Muscle of leg (tissue), 11 donors: ENCODE data around the gene BAIAP3. TPM values are rescaled to one million over a fixed set of nuclear protein-coding genes. Genes with fewer than 3 reads are reported as not detected.

Experiments
- DNase-seq: peaks from one replicate; pipeline ENCODE4 v3.0.0; 2013
- H3K27ac ChIP-seq: one replicate; pipeline ENCODE4 v1.5.1; 2013; ENCODE audit warnings: mild to moderate bottlenecking, low read length, control low read depth
- H3K27me3 ChIP-seq: one replicate; pipeline ENCODE4 v1.6.1; 2013; ENCODE audit warnings: low read length; ENCODE audit not compliant: control insufficient read depth, insufficient read depth
- H3K36me3 ChIP-seq: one replicate; pipeline ENCODE4 v1.6.1; 2013; ENCODE audit warnings: low read length; ENCODE audit not compliant: control insufficient read depth, insufficient read depth
- H3K4me1 ChIP-seq: one replicate; pipeline ENCODE4 v1.6.1; 2013; ENCODE audit warnings: low read length; ENCODE audit not compliant: control insufficient read depth, insufficient read depth
- H3K4me3 ChIP-seq: one replicate; pipeline ENCODE4 v1.5.1; 2013; ENCODE audit warnings: low read length, control low read depth
- H3K9me3 ChIP-seq: replicated peaks from 2 replicates; pipeline ENCODE4 v1.6.1; 2013; ENCODE audit warnings: low read depth, low read length; ENCODE audit not compliant: control insufficient read depth
- WGBS: methylation state at CpG from one replicate; pipeline ENCODE4 v1.1.5; 2013; ENCODE audit warnings: missing lambda C conversion rate; ENCODE audit not compliant: insufficient coverage; 5-methylcytosine and 5-hydroxymethylcytosine counted together
- polyA plus RNA-seq, 8 donors: library from polyadenylated mRNA; unstranded; fragments of 120-200 nt; gene quantifications; one replicate each; pipeline versions ENCODE4 v1.2.1 to v1.2.3, GENCODE V29; 2013; ENCODE audit warnings: inconsistent platforms in 1 of 8, low replicate concordance in 1 of 8; ENCODE audit not compliant: insufficient read length in 8 of 8, insufficient read depth in 1 of 8
- total RNA-seq: library from RNA; stranded (reverse); fragments of 120-200 nt; gene quantifications from one replicate; pipeline ENCODE4 v1.2.4, GENCODE V29; 2013

Gene BAIAP3
- total and polyA plus RNA-seq, 9 donors = 0.40 to 1.3 (median 0.83) TPM

GRCh38 chr16:1355591-1355990 lies 22.1 kb downstream of the BAIAP3 start:
- no peaks in the 10 kb centered on the region for H3K27me3 ChIP-seq
- H3K4me3 ChIP-seq = no peak overlapping the region
- peaks cover 14% of the 10 kb centered on the region for H3K4me1 ChIP-seq
- no peak overlapping the region for H3K27ac ChIP-seq
- no peak for DNase-seq
- H3K9me3 ChIP-seq = no peaks in the 10 kb centered on the region
- H3K36me3 ChIP-seq = peaks cover 4% of the 10 kb centered on the region
- WGBS = 83% methylated on average over 12 of the region's 15 CpGs

- Histone ChIP-seq H3K27ac (no peak overlapping the region), H3K36me3 (peaks cover 9% of the 10 kb centered on the region), H3K4me1 (peaks cover 8% of the 10 kb centered on the region), H3K27me3 (no peaks in the 10 kb centered on the region), H3K9me3 (no peaks in the 10 kb centered on the region), H3K4me3 (no peak overlapping the region)
- DNase-seq = no peak
- 78% methylated on average over 26 of the region's 33 CpGs for WGBS
These were observed 22.8 kb downstream of the BAIAP3 start for GRCh38 chr16:1356061-1356900.

DNA sequence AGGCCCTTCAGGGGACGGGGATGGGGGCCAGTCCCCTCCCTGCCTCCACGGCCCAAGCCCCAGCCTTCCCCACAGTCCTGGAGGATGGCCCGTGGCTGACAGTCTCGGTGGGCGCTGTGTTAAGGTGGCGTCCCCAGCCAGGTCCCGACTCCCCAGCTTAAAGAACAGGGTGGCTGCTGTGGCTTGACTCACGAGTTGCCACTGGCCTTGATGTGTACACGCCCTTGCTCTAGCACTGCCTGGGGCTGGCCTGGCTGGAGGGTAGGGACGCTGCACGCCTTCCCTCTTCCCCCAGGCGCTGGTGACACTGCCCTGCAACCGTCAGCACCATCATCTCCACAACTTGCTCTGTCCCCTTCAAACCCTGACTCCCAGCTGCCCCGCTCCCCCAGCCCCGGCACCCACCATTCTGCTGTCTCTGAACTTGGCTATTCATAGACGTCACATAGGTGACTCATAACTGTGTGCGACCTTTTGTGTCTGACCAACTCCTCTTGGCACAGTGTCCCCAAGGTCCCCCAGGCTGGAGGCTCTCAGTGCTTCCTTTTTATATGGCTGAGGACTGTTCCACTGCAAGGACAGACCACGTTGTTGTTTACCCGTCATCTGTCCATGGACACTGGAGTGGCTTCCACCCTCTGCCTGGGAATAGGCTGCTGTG lies 24.6 kb downstream of the BAIAP3 start:
- H3K4me3 ChIP-seq = no peak overlapping the region
- H3K36me3 ChIP-seq = peaks cover 26% of the 10 kb centered on the region
- H3K27ac ChIP-seq = no peak overlapping the region
- no peaks in the 10 kb centered on the region for H3K9me3 ChIP-seq
- no peaks in the 10 kb centered on the region for H3K27me3 ChIP-seq
- 85% methylated on average over 15 of the region's 19 CpGs for WGBS
- peaks cover 2% of the 10 kb centered on the region for H3K4me1 ChIP-seq
- no peak for DNase-seq

DNA sequence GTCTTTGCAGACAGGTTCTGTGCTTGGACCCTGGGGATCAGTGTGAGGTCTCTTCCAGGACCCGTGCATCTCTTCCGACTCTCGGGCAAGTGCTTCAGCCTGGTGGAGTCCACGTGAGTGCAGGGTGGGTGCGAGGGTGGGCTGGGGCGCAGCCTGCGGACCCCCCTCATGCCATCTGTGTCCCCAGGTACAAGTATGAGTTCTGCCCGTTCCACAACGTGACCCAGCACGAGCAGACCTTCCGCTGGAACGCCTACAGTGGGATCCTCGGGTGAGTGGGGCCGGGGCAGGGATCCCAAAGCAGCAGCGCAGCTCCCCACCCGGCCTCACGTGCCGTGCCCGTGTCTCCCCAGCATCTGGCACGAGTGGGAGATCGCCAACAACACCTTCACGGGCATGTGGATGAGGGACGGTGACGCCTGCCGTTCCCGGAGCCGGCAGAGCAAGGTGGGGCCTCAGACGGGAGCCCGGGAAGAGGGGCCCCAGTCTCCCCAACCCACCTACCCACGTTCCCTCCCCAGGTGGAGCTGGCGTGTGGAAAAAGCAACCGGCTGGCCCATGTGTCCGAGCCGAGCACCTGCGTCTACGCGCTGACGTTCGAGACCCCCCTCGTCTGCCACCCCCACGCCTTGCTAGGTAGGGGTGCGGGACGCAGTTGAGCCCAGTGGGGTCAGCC lies 28.4 kb downstream of the BAIAP3 start:
- 92% methylated on average over 41 of the region's 43 CpGs for WGBS
- peaks cover 49% of the 10 kb centered on the region for H3K36me3 ChIP-seq
- no peak for DNase-seq
- no peaks in the 10 kb centered on the region for H3K27me3 ChIP-seq
- no peaks in the 10 kb centered on the region for H3K4me1 ChIP-seq
- no peak overlapping the region for H3K4me3 ChIP-seq
- no peak overlapping the region for H3K27ac ChIP-seq
- no peaks in the 10 kb centered on the region for H3K9me3 ChIP-seq

- H3K4me1 ChIP-seq = no peaks in the 10 kb centered on the region
- H3K4me3 ChIP-seq = no peak overlapping the region
- H3K36me3 ChIP-seq = peaks cover 55% of the 10 kb centered on the region
- no peak overlapping the region for H3K27ac ChIP-seq
- 92% methylated on average over 7 of the region's 11 CpGs for WGBS
- no peaks in the 10 kb centered on the region for H3K9me3 ChIP-seq
- no peak for DNase-seq
- H3K27me3 ChIP-seq = no peaks in the 10 kb centered on the region
These were observed 29.4 kb downstream of the BAIAP3 start for GRCh38 chr16:1362807-1363206.

DNA sequence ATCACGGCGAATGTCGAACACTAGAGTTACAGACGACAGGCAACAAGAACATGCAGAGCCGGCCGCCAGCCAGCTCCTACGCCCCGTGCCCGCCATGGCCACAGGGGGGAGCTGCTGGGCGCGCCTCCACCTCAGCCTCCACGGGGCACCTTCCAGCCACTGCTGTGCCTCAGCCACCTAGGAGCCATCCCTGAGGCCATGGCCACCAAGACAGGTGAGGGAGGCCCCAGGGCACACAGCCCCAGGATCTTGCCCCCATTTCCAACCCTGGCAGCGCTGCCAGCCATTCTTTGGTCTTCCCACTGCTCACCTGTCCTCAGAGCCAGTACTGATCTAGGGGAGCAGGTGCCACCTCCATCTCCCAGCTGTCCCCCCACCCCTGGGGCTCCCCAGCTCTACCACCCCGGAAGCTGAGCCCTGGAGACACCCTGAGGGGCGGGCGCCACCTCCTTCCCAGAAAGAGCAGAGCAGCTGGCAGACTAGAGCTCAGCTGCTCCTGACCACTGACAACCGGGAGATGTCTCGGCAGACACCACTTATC lies 30.1 kb downstream of the BAIAP3 start:
- Histone ChIP-seq H3K4me3 (no peak overlapping the region), H3K36me3 (peaks cover 58% of the 10 kb centered on the region), H3K27me3 (no peaks in the 10 kb centered on the region), H3K27ac (no peak overlapping the region), H3K9me3 (no peaks in the 10 kb centered on the region), H3K4me1 (no peaks in the 10 kb centered on the region)
- 45% methylated on average over 16 of the region's 18 CpGs for WGBS
- DNase-seq = no peak

GRCh38 chr16:1364510-1364909 lies 31.1 kb downstream of the BAIAP3 start:
- H3K27ac ChIP-seq = no peak overlapping the region
- H3K4me3 ChIP-seq = no peak overlapping the region
- no peak for DNase-seq
- no peaks in the 10 kb centered on the region for H3K27me3 ChIP-seq
- 87% methylated on average over 22 of the region's 22 CpGs for WGBS
- H3K4me1 ChIP-seq = no peaks in the 10 kb centered on the region
- H3K9me3 ChIP-seq = no peaks in the 10 kb centered on the region
- H3K36me3 ChIP-seq = peaks cover 58% of the 10 kb centered on the region

GRCh38 chr16:1366060-1366711 lies 32.7 kb downstream of the BAIAP3 start:
- H3K36me3 ChIP-seq = peaks cover 60% of the 10 kb centered on the region
- no peak overlapping the region for H3K27ac ChIP-seq
- no peaks in the 10 kb centered on the region for H3K27me3 ChIP-seq
- H3K4me3 ChIP-seq = no peak overlapping the region
- no peak for DNase-seq
- H3K4me1 ChIP-seq = no peaks in the 10 kb centered on the region
- WGBS = 88% methylated on average over 29 of the region's 29 CpGs
- no peaks in the 10 kb centered on the region for H3K9me3 ChIP-seq

- Histone ChIP-seq H3K27me3 (no peaks in the 10 kb centered on the region), H3K9me3 (no peaks in the 10 kb centered on the region), H3K4me3 (no peak overlapping the region), H3K4me1 (no peaks in the 10 kb centered on the region), H3K27ac (no peak overlapping the region), H3K36me3 (peaks cover 57% of the 10 kb centered on the region)
- DNase-seq = no peak
- WGBS = 85% methylated on average over 24 of the region's 24 CpGs
These were observed 33.4 kb downstream of the BAIAP3 start for GRCh38 chr16:1366712-1367299.
